Adrenal gland (tissue), 5 donors: ENCODE measurements around the gene CMTM5.
"Not testable (repeated sequence)": the region's sequence is repeated elsewhere in the genome, so short reads cannot be mapped to it uniquely, and the experiment has no call there.

Experiments
- CTCF ChIP-seq, 6 experiments: fragments of 450-650 bp in 4 of 6; fragments of 200-600 bp in 2 of 6; sonication (generic) in 1 of 6; IDR thresholded peaks; 1 replicate in 5 of 6; 2 replicates in 1 of 6; pipeline versions ENCODE4 v1.5.1 to v1.8.0; 2016 to 2021; ENCODE audit warnings: antibody characterized with exemption in 6 of 6, mild to moderate bottlenecking in 2 of 6, moderate library complexity in 1 of 6
- POLR2A ChIP-seq, 2 donors: fragments of 450-650 bp; IDR thresholded peaks; one replicate each; pipeline ENCODE4 v1.6.1; 2017; ENCODE audit warnings: antibody characterized with exemption in 2 of 2, mild to moderate bottlenecking in 2 of 2, moderate library complexity in 1 of 2
- donor health status: DM: no; HTN: no; CAD: no.

GRCh38 chr14:23419646-23420045 is 42.8 kb downstream of the CMTM5 start:
- TF ChIP-seq CTCF, POLR2A (IDR thresholded peaks at IDR 0.05): not testable (repeated sequence)
